PC-9 (cell line): Measurements from ENCODE around the gene TMED4. TPM values are rescaled to one million over a fixed set of nuclear protein-coding genes. Genes with fewer than 3 reads are reported as not detected.
"Not testable (repeated sequence)": the region's sequence is repeated elsewhere in the genome, so short reads cannot be mapped to it uniquely, and the experiment has no call there.

Experiments
- BruUV-seq: library from RNA; stranded (reverse); fragments of 400-500 nt; replicated peaks from 2 replicates; lab custom pipeline; 2021; lab: Mats Ljungman, UMichigan
- CTCF ChIA-PET: fragments of 300-600 bp; sonication (Branson Sonifier 250); formaldehyde crosslinking; loops from one replicate; lab custom pipeline; 2022; ENCODE audit warnings: antibody characterized with exemption; lab: Charles Lee
- POLR2A ChIA-PET: fragments of 300-600 bp; sonication (Branson Sonifier 250); formaldehyde crosslinking; loops from one replicate; lab custom pipeline; 2022; ENCODE audit warnings: antibody characterized with exemption; ENCODE audit not compliant: unreplicated experiment; lab: Charles Lee
- DNase-seq, 2 experiments: peaks; one replicate each; pipeline versions ENCODE4 v3.0.0 to v3.0.0-alpha.2; 2015 to 2022; ENCODE audit warnings: mixed read lengths in 1 of 2
- H2AFZ ChIP-seq: fragments of 200-600 bp; sonication (generic); 2 replicates; pipeline ENCODE4 v1.8.1; 2017; ENCODE audit warnings: antibody characterized with exemption
- H3F3A ChIP-seq: fragments of 200-600 bp; sonication (generic); 2 replicates; pipeline ENCODE4 v1.8.1; 2017; ENCODE audit warnings: antibody characterized with exemption, mild to moderate bottlenecking, low read depth; ENCODE audit not compliant: insufficient read depth
- H3K27ac ChIP-seq: fragments of 200-600 bp; sonication (generic); 2 replicates; pipeline ENCODE4 v1.6.1; 2016; ENCODE audit warnings: mixed run types
- H3K27me3 ChIP-seq: fragments of 200-600 bp; sonication (generic); 2 replicates; pipeline ENCODE4 v1.6.1; 2016; ENCODE audit warnings: low read depth, mixed run types; ENCODE audit not compliant: insufficient read depth
- H3K36me3 ChIP-seq: fragments of 200-600 bp; sonication (generic); 2 replicates; pipeline ENCODE4 v1.6.1; 2016; ENCODE audit warnings: low read depth, mixed run types
- H3K4me1 ChIP-seq: fragments of 200-600 bp; sonication (generic); replicated peaks from 2 replicates; pipeline ENCODE4 v1.6.1; 2016; ENCODE audit warnings: mixed run types; ENCODE audit not compliant: insufficient read depth
- H3K4me2 ChIP-seq: fragments of 200-600 bp; sonication (generic); 2 replicates; pipeline ENCODE4 v1.6.1; 2017; ENCODE audit warnings: mixed run types
- H3K4me3 ChIP-seq: fragments of 200-600 bp; sonication (generic); 2 replicates; pipeline ENCODE4 v1.6.1; 2016; ENCODE audit warnings: mixed run types
- H3K79me2 ChIP-seq: fragments of 200-600 bp; sonication (generic); 2 replicates; pipeline ENCODE4 v1.6.1; 2017; ENCODE audit warnings: low read depth, mixed run types
- H3K9me2 ChIP-seq: fragments of 200-600 bp; sonication (generic); 2 replicates; pipeline ENCODE4 v1.8.1; 2017; ENCODE audit warnings: mild to moderate bottlenecking; ENCODE audit not compliant: insufficient read depth
- H3K9me3 ChIP-seq: fragments of 200-600 bp; sonication (generic); 2 replicates; pipeline ENCODE4 v1.8.1; 2016; ENCODE audit warnings: low read depth; ENCODE audit not compliant: insufficient read depth
- H4K20me1 ChIP-seq: fragments of 200-600 bp; sonication (generic); 2 replicates; pipeline ENCODE4 v1.8.1; 2017; ENCODE audit not compliant: insufficient read depth
- EZH2 ChIP-seq: fragments of 200-600 bp; sonication (generic); IDR thresholded peaks from 2 replicates; pipeline ENCODE4 v1.8.0; 2017; ENCODE audit warnings: antibody characterized with exemption, low read depth
- intact Hi-C: fragments of 100-400 bp; cut with micrococcal nuclease; formaldehyde crosslinking; loops from one replicate; pipeline ENCODE4 v1.10.0; 2022; ENCODE audit not compliant: unreplicated experiment
- total RNA-seq: library from RNA; stranded (reverse); gene quantifications from 2 replicates; pipeline ENCODE4 v1.2.3, GENCODE V29; 2021
- TF ChIP-seq, protein P1 (sequence below): fragments of 200-600 bp; sonication (generic); conservative IDR thresholded peaks from 2 replicates; pipeline ENCODE4 v1.6.1; 2017; ENCODE audit warnings: mixed run types, antibody characterized with exemption, mild to moderate bottlenecking, moderate library complexity

Gene TMED4
- total RNA-seq, 1 experiment from 2014 or later = 134 TPM

GRCh38 chr7:44557485-44557884 lies 24.5 kb downstream of the TMED4 start:
- Histone ChIP-seq H3F3A (peaks cover 31% of the 10 kb centered on the region), H3K27ac (no peak overlapping the region), H3K4me2 (no peak overlapping the region), H3K9me3 (no peaks in the 10 kb centered on the region), H3K9me2 (no peaks in the 10 kb centered on the region), H3K27me3 (no peaks in the 10 kb centered on the region), H3K79me2 (no peaks in the 10 kb centered on the region), H2AFZ (no peak overlapping the region), H3K4me3 (no peak overlapping the region), H3K4me1 (peaks cover 8% of the 10 kb centered on the region), H3K36me3 (no peaks in the 10 kb centered on the region), H4K20me1 (no peaks in the 10 kb centered on the region)
- intact Hi-C loops = no loop called here
- BruUV-seq = no TSS peak
- POLR2A ChIA-PET = no interaction called here
- DNase-seq = no peak
- CTCF ChIA-PET = interaction anchor here (0.6 kb wide), 1 partner anchor 9 kb away, joined by 3 read pairs; no protein-coding TSS in a partner anchor
- TF ChIP-seq EZH2 = no peak
- TF ChIP-seq, protein P1, sequence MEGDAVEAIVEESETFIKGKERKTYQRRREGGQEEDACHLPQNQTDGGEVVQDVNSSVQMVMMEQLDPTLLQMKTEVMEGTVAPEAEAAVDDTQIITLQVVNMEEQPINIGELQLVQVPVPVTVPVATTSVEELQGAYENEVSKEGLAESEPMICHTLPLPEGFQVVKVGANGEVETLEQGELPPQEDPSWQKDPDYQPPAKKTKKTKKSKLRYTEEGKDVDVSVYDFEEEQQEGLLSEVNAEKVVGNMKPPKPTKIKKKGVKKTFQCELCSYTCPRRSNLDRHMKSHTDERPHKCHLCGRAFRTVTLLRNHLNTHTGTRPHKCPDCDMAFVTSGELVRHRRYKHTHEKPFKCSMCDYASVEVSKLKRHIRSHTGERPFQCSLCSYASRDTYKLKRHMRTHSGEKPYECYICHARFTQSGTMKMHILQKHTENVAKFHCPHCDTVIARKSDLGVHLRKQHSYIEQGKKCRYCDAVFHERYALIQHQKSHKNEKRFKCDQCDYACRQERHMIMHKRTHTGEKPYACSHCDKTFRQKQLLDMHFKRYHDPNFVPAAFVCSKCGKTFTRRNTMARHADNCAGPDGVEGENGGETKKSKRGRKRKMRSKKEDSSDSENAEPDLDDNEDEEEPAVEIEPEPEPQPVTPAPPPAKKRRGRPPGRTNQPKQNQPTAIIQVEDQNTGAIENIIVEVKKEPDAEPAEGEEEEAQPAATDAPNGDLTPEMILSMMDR = no peak

GRCh38 chr7:44555350-44555749 lies 26.7 kb downstream of the TMED4 start:
- CTCF ChIA-PET = no interaction called here
- H3K27ac ChIP-seq = no peak overlapping the region
- no peaks in the 10 kb centered on the region for H3K27me3 ChIP-seq
- intact Hi-C loops = no loop called here
- H3K9me3 ChIP-seq = no peaks in the 10 kb centered on the region
- no peaks in the 10 kb centered on the region for H4K20me1 ChIP-seq
- no peak for DNase-seq
- no peaks in the 10 kb centered on the region for H3K79me2 ChIP-seq
- H3K4me1 ChIP-seq = no peaks in the 10 kb centered on the region
- no TSS peak for BruUV-seq
- peaks cover 15% of the 10 kb centered on the region for H3F3A ChIP-seq
- H3K9me2 ChIP-seq = no peaks in the 10 kb centered on the region
- no peaks in the 10 kb centered on the region for H3K36me3 ChIP-seq
- no peak for TF ChIP-seq EZH2
- TF ChIP-seq, protein P1 = no peak
- POLR2A ChIA-PET = no interaction called here
- H3K4me2 ChIP-seq = no peak overlapping the region
- no peak overlapping the region for H2AFZ ChIP-seq
- no peak overlapping the region for H3K4me3 ChIP-seq

DNA sequence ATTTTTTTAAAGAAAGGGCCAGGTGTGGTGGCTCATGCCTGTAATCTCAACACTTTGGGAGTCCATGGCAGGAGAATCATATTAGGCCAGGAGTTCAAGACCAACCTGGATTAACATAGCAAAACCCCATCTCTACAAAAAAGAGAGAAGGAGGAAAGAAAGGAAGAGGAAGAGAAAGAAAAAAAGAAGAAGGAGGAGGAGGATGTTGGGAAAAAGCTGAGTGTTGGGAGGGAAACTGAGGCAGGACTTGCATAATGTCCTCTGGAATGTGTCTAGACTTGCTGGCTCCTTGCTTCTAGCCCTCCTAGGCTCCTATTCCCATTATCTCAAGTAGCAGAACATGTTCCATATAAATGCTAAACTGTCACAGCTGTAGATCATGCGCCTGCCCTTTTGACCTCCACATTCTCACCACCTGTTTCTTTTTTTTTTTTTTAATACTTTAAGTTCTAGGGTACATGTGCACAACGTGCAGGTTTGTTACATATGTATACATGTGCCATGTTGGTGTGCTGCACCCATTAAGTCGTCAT lies 29.5 kb downstream of the TMED4 start:
- H4K20me1 ChIP-seq, POLR2A ChIA-PET, H3K27ac ChIP-seq, CTCF ChIA-PET, H3K9me2 ChIP-seq, DNase-seq, H3K4me3 ChIP-seq, intact Hi-C loops, H2AFZ ChIP-seq, H3K9me3 ChIP-seq, H3K79me2 ChIP-seq, H3K4me2 ChIP-seq, H3K36me3 ChIP-seq, H3K27me3 ChIP-seq, BruUV-seq: not testable (repeated sequence)
- peaks cover 19% of the 10 kb centered on the region for H3F3A ChIP-seq
- H3K4me1 ChIP-seq = peaks cover 17% of the 10 kb centered on the region

GRCh38 chr7:44549457-44549856 lies 32.6 kb downstream of the TMED4 start:
- peak in 1 of 2 experiments; percentile 32 for DNase-seq
- BruUV-seq = no TSS peak
- peaks cover 22% of the 10 kb centered on the region for H3F3A ChIP-seq
- no peak overlapping the region for H3K4me3 ChIP-seq
- no peaks in the 10 kb centered on the region for H3K79me2 ChIP-seq
- peaks cover 34% of the 10 kb centered on the region for H3K4me1 ChIP-seq
- no peaks in the 10 kb centered on the region for H3K27me3 ChIP-seq
- POLR2A ChIA-PET = no interaction called here
- no peaks in the 10 kb centered on the region for H4K20me1 ChIP-seq
- no peaks in the 10 kb centered on the region for H3K9me2 ChIP-seq
- intact Hi-C loops = no loop called here
- H3K4me2 ChIP-seq = no peak overlapping the region
- no peaks in the 10 kb centered on the region for H3K36me3 ChIP-seq
- H2AFZ ChIP-seq = no peak overlapping the region
- CTCF ChIA-PET = no interaction called here
- no peak overlapping the region for H3K27ac ChIP-seq
- no peaks in the 10 kb centered on the region for H3K9me3 ChIP-seq
- TF ChIP-seq, protein P1 = no peak
- no peak for TF ChIP-seq EZH2
